HG02798 (cell line): ENCODE results near the gene FLRT3.

Experiments
- ATAC-seq: cut with Tn5 transposase; IDR thresholded peaks from one replicate; pipeline ENCODE4 v1.9.1; 2021; ENCODE audit warnings: mild to moderate bottlenecking; ENCODE audit not compliant: unreplicated experiment, poor library complexity

FLRT3 gene

GRCh38 chr20:14337400-14338171 is at the start of gene FLRT3:
TSS of gene FLRT3 (minus strand) at chr20:14337612. CDS start at chr20:14327506, 10,106 bp downstream.
- peak; percentile 97 for ATAC-seq

GRCh38 chr20:14386726-14387125 is 49.3 kb upstream of the FLRT3 start:
- no peak for ATAC-seq

GRCh38 chr20:14385176-14385740 is 47.8 kb upstream of the FLRT3 start:
- ATAC-seq = no peak

GRCh38 chr20:14384416-14385175 is 47.2 kb upstream of the FLRT3 start:
- no peak for ATAC-seq

DNA sequence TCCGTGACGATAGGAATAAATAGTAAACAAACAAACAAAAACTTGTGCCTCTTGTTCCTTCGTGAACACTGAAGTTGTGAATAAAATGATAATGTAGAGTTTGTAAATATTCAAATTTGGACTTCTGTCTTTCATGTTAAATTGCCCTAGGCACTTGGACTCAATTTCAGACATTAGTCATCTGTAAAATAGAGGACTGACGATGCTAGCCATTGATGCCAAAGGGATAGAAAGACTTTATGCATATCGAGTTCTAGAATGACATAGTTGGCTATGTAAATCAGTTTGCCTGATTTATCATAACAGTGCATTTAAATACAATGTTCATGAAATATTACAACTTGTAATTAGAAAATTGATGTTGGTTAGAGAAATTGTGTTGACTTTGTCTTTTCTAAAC is 45.9 kb upstream of the FLRT3 start:
- ATAC-seq = no peak

- ATAC-seq = no peak
These were observed 40.9 kb upstream of the FLRT3 start for GRCh38 chr20:14378326-14378725.

DNA sequence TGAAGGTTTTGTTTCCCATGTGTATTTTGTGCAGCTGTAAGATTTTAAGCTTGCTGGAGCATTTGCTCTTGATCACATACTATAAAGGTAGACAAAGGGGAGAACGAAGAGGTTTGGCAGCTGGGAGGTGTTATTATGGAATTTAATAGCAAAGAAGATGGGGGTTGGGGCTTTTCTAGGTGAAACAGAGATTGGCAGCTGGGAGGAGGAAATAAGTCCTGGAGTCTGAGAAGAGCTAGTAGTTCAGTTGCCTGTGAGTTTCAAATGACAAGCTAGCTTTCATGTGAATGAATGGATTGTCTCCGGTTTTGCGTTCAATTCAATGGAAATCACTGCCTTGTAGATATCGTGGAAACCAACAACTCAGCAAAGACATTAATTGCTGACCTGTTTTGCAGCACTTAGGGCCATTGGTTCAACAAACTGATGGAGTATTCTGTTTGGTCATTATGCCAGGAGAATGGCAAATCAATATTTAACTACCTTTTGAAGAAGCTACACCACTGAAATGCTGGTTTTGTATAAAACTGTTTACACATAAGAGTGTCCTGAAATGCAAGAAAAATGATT is 38.1 kb upstream of the FLRT3 start:
- ATAC-seq = no peak

GRCh38 chr20:14374196-14374595 is 36.8 kb upstream of the FLRT3 start:
- ATAC-seq = no peak

DNA sequence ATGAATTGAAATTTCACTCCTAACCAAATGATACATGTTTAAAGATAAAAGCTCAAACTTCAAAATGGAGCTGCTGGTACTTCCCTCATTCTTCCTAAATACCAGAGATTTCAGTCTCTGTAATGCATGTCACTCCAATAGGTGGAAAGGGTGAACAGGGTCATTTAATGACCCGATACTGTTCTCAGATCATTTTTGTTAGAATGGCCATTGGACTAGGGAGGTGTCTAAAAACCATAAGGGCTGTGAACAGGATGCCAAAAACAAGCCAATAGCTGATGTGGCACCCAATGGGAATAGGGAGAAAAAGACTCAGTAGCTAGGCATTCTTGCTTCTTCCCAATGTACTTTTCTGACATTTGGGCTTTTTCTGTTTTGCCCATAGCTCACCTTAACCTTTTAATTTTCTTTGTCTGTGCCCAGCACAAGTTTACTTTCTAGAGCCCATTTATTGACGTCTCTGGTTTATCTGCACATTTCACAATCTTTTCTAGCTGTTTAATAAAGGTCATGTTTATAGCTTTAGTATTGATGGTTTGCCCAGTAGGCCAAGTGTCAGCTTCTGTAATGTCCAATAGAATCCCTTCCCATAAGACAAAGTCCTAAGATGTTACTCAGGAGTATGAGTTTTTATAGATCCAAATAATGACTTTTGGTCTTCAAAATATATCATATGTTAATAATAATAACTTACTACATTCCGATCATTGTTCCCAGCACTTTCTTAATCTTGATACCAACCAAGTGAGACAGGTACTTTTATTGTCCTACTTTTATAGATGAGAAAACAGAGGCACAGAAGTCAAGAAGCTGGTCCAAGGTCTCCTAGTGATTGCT is 24.3 kb upstream of the FLRT3 start:
- no peak for ATAC-seq

GRCh38 chr20:14360416-14360815 is 23.0 kb upstream of the FLRT3 start:
- no peak for ATAC-seq

DNA sequence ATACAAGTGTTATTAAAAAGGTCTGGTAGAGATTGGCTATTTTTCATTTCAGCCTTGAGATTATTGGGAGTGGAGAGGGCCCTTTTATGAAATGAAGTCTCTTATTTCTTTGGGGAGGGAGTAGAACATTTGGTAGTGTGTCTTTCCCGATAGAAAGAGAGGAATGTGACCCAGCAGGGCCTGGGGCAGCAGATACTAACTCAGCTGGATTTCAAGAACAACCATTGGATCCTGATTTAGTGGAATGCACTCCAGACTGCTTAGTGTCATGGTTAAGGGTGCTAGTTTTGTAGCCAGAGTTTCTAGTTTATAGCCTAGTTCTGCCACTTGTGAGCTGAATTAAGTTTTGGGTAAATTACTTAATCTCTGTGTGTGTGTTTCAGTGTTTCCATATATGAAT is 18.4 kb upstream of the FLRT3 start:
- ATAC-seq = no peak

- ATAC-seq = no peak
These were observed 7.3 kb upstream of the FLRT3 start for GRCh38 chr20:14344746-14345145.

DNA sequence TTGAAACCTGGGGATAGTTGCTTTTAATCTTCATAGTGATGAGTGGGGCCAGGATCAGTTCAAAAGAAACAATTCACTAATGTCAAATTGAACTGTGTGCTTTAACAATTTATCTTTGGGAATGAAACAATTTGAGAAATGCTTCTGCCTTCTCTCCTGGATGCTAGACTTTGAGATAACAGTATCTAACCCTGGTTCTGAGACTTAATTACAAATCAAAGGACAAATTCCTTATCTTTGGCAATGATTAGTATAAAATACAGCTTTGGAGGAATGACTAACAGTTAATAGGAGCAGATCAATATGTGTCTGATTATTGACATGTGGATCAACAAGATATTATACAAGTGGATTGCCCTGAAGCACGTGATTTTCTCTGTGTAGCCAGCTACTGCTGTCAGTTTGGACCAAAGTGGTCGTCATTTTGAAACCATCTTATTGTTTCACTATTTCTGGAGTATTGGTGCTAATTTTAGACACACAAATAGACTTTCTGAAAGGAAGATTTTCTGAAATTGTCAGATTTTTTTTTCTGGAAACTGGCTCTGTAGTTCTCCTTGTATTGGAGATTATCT is 6.2 kb upstream of the FLRT3 start:
- ATAC-seq = no peak

DNA sequence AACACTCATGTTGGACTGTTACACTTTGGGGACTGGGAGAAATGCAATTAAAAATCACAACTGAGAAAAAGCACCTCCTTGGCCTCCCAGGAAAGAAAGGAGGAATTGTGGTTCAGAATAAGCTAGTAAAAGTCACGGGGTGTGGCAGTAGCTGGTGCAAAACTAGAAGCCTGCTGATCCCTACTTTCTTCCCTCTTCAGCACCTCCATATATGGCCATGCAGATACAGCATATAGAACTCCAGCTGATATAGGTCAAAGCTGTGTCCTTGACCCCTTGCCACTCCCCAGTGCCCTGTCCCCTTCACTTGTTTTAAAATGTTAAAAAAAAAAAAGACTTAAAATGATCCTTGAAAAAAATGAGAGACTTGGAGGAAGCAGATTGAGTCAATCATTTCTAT is 5.5 kb upstream of the FLRT3 start:
- ATAC-seq = no peak

- ATAC-seq = no peak
These were observed 4.4 kb upstream of the FLRT3 start for GRCh38 chr20:14341801-14342200.

DNA sequence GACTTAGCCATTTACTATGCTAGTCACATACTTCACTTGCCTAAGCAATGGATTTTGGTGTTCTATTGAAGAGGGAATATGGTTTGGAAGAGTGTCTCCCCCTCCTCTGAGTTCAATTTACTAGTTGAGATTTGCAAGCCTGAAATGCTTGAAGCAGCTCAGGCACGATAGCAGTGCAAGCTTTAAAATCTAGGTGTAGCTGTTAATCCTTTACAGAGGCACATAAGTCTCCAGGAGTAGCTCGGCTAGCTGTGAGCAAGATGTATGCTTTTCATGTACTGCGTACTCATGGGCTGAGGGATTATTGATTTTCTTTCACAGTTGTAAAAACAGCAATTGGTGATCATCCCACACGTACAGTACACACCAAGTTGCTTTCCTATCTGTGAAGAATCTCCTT is 726 bp downstream of the FLRT3 start:
- no peak for ATAC-seq

GRCh38 chr20:14335052-14335451 is 2.4 kb downstream of the FLRT3 start:
- no peak for ATAC-seq

- ATAC-seq = no peak
These were observed 3.0 kb downstream of the FLRT3 start for GRCh38 chr20:14334306-14334930.

- no peak for ATAC-seq
These were observed 3.7 kb downstream of the FLRT3 start for GRCh38 chr20:14333721-14334120.
